Measurements from ENCODE around the gene TAF4B. TPM values are rescaled to one million over a fixed set of nuclear protein-coding genes. Genes with fewer than 3 reads are reported as not detected.

TAF4B gene
- total and polyA plus RNA-seq, 2 of the 8 experiments (the other 6 are each of a cell fraction or from before 2014, with no cell fraction given), result 9.3 to 19.8 TPM

DNA sequence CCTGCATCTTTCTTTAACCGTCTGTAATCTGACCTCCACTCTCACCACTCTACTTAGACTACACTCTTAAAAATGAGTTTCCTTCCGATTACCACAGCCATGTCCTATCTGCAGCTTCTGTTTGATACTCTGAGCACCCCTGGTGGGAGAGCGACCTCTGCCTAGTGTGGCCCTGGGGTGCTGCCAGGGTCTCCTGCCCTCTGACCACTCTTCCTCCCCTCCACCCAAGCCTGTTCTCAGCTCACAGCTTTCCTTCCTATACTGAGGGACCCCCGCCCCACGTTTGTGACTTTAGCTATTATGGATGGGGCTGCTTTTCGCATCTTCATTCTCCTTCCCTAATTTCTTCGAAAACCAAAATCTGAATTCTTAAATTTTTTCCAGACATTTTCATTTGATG lies 189.4 kb downstream of the TAF4B start (continued):
- no peak for TF ChIP-seq MAFK (IDR thresholded peaks at IDR 0.05; ENCODE audit: low read depth, low read length)
- TF ChIP-seq BACH1 (IDR thresholded peaks at IDR 0.05; ENCODE audit: low read length), result no peak
- TF ChIP-seq TCF12 (IDR thresholded peaks at IDR 0.05; ENCODE audit: low read depth, low read length), result no peak
- TF ChIP-seq EP300 (IDR thresholded peaks at IDR 0.05; ENCODE audit: borderline replicate concordance in 1 of 2, low read depth in 2 of 2, low read length in 2 of 2), result no peak
- no peak for TF ChIP-seq POLR2AphosphoS5 (IDR thresholded peaks at IDR 0.05; ENCODE audit: low read depth, low read length)
